Measurements from ENCODE around the gene MRPL21.

MRPL21 gene

DNA sequence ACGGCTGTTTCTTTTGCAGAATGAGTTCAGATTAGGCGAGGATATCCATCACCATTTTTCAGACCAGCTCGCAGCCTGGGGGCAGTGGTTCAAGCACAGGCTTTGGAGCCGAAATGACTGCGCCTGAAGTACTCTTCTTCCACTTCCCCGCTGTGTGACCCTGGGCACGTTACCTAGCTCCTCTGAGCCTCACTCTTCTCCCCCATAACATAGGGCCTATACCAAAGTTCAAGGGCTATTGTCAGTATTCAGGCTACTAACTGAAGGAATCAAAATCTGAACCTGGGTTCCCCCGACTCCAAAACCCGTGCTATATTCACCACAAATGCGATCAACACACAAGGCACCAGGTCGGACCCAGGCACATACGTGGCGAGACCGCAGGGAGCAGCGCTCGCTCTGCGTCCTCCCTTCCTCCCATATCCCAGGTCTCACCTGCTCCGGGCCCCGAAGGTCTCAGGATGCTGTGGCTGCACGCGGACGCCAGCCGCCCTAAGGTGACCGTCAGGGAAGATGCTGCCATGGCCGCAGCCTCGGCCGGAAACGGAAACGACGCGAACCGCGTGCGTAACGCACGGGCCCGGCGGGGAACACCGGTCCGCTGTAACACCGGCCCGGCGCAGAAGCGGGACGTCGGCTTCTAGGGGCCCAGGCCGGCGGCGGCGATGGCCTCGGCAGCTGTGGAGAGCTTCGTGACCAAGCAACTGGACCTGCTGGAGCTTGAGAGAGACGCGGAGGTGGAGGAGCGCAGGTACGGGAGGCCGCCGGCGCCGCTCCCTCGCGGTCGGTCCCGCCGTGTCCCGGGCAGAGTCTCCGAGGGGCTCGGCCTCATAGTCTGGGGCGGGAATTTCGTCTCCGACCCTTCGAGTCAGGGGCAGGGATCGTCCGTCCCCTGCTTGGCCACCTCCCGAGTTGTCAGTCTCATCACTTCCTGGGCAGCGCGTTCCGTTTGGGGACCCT is at the start of gene MRPL21, which contains the start of gene IGHMBP2:
MRPL21 (minus strand) TSS at position 545 of the 960 bp plus-strand sequence; CDS start at position 523, 22 bp downstream.
IGHMBP2 (plus strand) TSS at position 604 of the 960 bp plus-strand sequence; CDS start at position 666, 62 bp downstream.
- in situ Hi-C loops (cut with HindIII; ENCODE audit: low pct_ligation_motif_present, low pct_unique_long_range_greater_than_20kb, low sequenced_read_pairs): no loop called here
- peak; percentile 81 for DNase-seq

- in situ Hi-C loops (cut with HindIII; ENCODE audit: low pct_ligation_motif_present, low pct_unique_long_range_greater_than_20kb, low sequenced_read_pairs): no loop called here
- no peak for DNase-seq
These were observed 47.1 kb upstream of the MRPL21 start for GRCh38 chr11:68950762-68951161.

DNA sequence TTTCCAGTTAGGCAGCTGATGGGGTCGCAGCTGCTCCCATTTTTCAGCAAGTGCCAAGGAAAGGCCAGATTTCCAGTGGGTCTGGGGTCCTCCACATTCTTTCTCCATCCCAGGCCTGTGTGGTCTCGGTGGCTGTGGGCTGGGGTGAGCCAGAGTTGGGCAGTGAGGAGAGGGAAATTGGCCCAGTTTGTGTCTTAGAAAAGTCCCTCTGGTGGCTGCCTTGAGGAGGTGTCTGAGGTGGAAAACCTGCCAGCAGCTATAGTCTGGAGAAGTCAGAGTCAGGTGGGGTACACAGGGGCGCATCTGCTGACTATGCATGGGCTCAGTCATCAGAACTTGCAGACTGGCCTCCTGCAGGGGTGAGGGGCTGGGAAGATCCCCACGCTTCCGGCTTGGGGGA is 46.6 kb upstream of the MRPL21 start:
- peak; percentile 13 for DNase-seq
- in situ Hi-C loops (cut with HindIII; ENCODE audit: low pct_ligation_motif_present, low pct_unique_long_range_greater_than_20kb, low sequenced_read_pairs): no loop called here

DNA sequence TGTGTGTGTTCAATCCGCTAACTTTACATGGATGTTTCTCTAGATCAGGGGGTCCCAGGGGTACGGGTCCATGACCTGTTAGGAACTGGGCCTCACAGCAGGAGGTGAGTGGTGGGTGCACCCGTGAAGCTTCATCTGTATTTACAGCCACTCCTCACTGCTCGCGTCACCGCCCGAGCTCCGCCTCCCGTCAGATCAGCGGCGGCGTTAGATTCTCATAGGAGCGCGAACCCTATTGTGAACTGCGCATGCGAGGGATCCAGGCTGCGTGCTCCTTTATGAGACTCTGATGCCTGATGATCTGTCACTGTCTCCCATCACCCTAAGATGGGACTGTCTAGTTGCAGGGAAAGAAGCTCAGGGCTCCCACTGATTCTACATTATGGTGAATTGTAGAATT is 45.3 kb upstream of the MRPL21 start:
- in situ Hi-C loops (cut with HindIII; ENCODE audit: low pct_ligation_motif_present, low pct_unique_long_range_greater_than_20kb, low sequenced_read_pairs): no loop called here
- DNase-seq: no peak

GRCh38 chr11:68948496-68948895 is 44.9 kb upstream of the MRPL21 start:
- DNase-seq: no peak
- in situ Hi-C loops (cut with HindIII; ENCODE audit: low pct_ligation_motif_present, low pct_unique_long_range_greater_than_20kb, low sequenced_read_pairs): no loop called here

DNA sequence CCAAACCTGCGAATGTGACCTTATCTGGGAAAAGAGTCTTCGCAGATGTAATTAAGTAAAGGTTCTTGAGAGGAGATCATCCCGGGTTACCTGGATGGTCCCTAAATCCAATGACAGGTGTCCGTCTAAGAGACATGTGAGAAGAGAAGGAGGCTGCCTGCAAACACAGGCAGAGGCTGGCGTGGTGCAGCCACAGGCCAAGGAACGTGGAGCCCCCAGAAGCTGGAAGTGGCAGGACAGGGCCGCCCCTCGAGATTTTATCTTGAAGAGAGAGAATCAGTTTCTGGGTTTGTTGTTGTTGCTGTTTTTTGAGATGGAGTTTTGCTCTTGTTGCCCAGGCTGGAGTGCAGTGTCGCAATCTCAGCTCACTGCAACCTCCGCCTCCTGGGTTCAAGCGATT is 43.5 kb upstream of the MRPL21 start:
- DNase-seq: no peak
- in situ Hi-C loops (cut with HindIII; ENCODE audit: low pct_ligation_motif_present, low pct_unique_long_range_greater_than_20kb, low sequenced_read_pairs): no loop called here

- in situ Hi-C loops (cut with HindIII; ENCODE audit: low pct_ligation_motif_present, low pct_unique_long_range_greater_than_20kb, low sequenced_read_pairs): no loop called here
- DNase-seq: peak; percentile 22
These were observed 42.9 kb upstream of the MRPL21 start for GRCh38 chr11:68946416-68947090.

DNA sequence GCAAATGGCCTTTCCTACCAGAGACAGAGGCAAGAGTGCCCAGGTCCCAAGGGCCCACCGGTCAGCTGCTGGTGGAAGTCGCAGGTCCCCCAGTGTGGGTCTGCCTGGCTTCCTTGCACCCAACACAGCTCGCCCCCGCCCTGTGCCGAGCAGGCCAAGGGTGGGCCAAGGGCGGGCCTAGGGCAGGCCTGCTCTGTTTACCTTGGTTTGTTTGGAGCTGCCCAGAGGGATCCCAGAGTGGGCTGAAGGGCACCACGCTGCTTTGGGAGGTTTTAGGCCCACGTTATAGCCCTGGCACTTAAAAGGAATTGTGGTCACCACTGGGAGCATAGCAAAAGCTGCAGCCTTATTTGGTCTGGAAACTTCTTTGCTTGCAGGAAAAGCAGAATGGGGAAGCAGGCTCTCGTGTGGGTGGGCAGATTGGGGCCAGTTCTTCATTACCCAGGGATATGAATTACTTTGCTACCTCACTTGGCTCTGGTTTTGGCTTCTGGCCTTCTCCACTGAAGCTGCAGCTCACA is 39.2 kb upstream of the MRPL21 start:
- in situ Hi-C loops (cut with HindIII; ENCODE audit: low pct_ligation_motif_present, low pct_unique_long_range_greater_than_20kb, low sequenced_read_pairs): no loop called here
- no peak for DNase-seq

- DNase-seq: no peak
- in situ Hi-C loops (cut with HindIII; ENCODE audit: low pct_ligation_motif_present, low pct_unique_long_range_greater_than_20kb, low sequenced_read_pairs): no loop called here
These were observed 38.5 kb upstream of the MRPL21 start for GRCh38 chr11:68942095-68942620.

DNA sequence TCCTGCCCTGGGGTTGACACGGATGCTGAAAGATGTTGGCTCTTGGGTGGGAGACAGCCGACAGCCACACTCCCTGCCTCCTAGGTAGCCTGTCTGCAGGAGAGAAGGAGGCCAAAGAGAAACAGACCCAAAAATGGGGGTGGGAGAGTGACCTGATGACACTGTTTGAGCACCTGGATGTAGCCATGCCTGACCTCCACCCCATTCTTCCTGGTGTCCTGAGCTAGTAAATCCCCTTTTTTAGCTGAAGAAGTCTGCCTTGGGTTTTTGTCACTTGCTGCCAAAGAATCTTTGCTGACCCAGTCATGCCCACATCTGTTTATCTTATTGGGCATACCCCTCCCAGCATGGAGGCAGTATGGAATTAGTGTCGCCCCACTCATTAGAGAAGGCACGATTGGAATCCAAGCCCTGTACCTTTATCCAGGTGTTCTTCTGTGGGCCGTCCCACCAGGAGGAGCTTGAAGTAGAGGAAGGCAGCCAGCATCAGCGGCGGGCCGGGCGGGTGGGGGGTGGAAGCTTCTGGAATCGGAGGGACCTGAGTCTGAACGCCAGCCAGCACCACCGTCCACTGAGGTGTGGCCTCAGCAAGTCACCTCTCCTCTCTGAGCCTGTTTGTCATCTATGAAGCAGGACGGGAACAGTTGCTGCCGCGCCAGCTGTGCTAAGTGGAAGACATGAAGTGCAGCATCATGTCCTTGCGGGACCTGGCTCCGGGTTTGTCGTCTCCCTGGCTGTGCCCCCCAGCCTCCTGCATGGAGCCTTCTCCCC is 37.9 kb upstream of the MRPL21 start:
- no peak for DNase-seq
- in situ Hi-C loops (cut with HindIII; ENCODE audit: low pct_ligation_motif_present, low pct_unique_long_range_greater_than_20kb, low sequenced_read_pairs): no loop called here

DNA sequence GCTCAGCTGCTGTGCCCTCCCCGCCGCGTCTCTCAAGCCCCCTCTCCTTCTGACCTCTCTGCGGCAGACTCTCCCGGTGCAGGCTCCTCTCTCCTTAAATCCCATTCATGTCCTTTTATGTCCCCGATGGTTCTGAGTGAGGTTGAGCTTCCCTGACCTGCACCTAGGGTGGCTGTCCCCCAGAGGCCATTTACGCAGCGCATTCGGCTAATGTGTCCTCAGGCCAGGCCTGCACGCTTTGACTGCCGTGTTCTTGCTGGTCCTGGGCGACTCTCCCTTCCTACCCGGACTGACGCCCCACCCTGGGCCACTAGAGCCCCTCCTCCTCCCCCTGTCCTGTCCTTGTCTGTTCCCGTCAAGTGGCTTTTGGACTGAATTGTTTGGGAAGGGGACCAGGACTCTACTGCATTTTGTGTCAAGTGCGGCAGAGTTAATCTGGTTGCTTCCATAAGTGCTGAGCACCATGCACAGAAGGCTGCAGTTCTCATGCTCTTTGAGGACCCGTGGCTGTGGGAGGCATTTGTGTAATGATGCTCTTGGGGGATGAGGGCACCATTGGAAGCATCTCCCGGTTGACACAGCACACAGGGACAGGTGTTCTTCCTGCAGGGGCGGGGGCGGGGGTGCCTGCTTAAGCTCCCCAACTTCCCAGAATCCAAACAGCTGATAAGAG is 37.2 kb upstream of the MRPL21 start:
- DNase-seq: no peak

GRCh38 chr11:68939583-68940555 is 36.2 kb upstream of the MRPL21 start:
- in situ Hi-C loops (cut with HindIII; ENCODE audit: low pct_ligation_motif_present, low pct_unique_long_range_greater_than_20kb, low sequenced_read_pairs): no loop called here
- no peak for DNase-seq

More for the DNA sequence above, 37.2 kb upstream of the MRPL21 start:
- in situ Hi-C loops (cut with HindIII; ENCODE audit: low pct_ligation_motif_present, low pct_unique_long_range_greater_than_20kb, low sequenced_read_pairs): no loop called here

- in situ Hi-C loops (cut with HindIII; ENCODE audit: low pct_ligation_motif_present, low pct_unique_long_range_greater_than_20kb, low sequenced_read_pairs): no loop called here
- DNase-seq: no peak
These were observed 35.4 kb upstream of the MRPL21 start for GRCh38 chr11:68938816-68939582.

- DNase-seq: no peak
- in situ Hi-C loops (cut with HindIII; ENCODE audit: low pct_ligation_motif_present, low pct_unique_long_range_greater_than_20kb, low sequenced_read_pairs): no loop called here
These were observed 34.5 kb upstream of the MRPL21 start for GRCh38 chr11:68938088-68938487.

DNA sequence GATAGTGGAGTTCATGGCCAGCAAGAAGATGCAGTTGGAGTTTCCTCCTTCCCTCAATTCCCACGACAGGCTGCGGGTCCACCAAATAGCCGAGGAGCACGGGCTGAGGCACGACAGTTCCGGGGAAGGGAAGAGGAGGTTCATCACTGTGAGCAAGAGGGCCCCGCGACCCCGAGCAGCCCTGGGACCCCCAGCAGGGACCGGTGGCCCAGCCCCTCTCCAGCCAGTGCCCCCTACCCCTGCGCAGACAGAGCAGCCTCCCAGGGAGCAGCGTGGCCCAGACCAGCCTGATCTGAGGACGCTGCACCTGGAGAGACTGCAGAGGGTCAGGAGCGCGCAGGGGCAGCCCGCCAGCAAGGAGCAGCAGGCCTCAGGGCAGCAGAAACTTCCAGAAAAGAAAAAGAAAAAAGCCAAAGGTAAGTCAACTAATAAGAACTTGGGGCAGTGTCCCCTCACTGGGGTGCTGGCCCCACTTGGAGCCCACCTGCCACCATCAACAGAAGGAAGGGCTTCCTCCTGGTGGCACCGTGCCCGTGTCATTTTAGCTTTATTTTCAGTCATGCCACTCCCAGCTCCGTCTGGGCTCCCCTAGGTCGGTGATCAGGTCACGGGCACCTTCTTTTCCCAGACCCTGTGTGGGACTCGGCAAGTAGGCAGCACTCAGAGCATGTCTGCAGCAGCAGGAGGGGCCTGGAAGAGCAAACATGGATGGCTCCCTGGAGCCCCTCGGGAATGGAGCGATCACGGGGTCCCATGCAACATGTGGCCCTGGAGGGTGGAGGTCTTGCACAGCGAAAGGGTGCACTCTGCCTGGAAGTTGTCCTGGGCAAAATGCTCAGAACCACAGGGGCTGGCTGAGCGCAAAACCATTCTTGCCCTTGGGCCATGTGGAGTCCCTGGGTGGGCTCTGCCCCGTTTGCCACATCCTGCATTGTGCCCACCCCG is 33.3 kb upstream of the MRPL21 start:
- in situ Hi-C loops (cut with HindIII; ENCODE audit: low pct_ligation_motif_present, low pct_unique_long_range_greater_than_20kb, low sequenced_read_pairs): no loop called here
- DNase-seq: no peak

All from ACHN (cell line).